HepG2 (cell line): ENCODE measurements around the gene FLT3LG. TPM values are rescaled to one million over a fixed set of nuclear protein-coding genes. Genes with fewer than 3 reads are reported as not detected.

ENCODE experiments used
- ARNT2 ChIP-seq: sonication (generic); formaldehyde crosslinking; IDR thresholded peaks from 2 replicates; pipeline ENCODE4 v1.8.0; 2022; ENCODE audit warnings: mild to moderate bottlenecking, low read depth, missing genetic modification reagents, moderate library complexity
- FOXK2 ChIP-seq: fragments of 450-650 bp; IDR thresholded peaks from 2 replicates; pipeline ENCODE4 v1.6.1; 2016
- GTF3A ChIP-seq: sonication (generic); formaldehyde crosslinking; conservative IDR thresholded peaks from 2 replicates; pipeline ENCODE4 v1.4.0; 2020; ENCODE audit warnings: mild to moderate bottlenecking, missing genetic modification reagents
- MEIS2 ChIP-seq: sonication (generic); formaldehyde crosslinking; IDR thresholded peaks from 2 replicates; pipeline ENCODE4 v1.9.0; 2021; ENCODE audit warnings: mild to moderate bottlenecking, missing genetic modification reagents
- MTA1 ChIP-seq: sonication (generic); formaldehyde crosslinking; IDR thresholded peaks from 2 replicates; pipeline ENCODE4 v1.4.0; 2020; ENCODE audit warnings: missing genetic modification reagents, mild to moderate bottlenecking, borderline replicate concordance
- NR3C1 ChIP-seq: sonication (generic); formaldehyde crosslinking; IDR thresholded peaks from 2 replicates; pipeline ENCODE4 v1.4.0; 2020; ENCODE audit warnings: missing genetic modification reagents
- PTBP1 ChIP-seq: fragments of 200-400 bp; formaldehyde crosslinking; IDR thresholded peaks from 2 replicates; pipeline ENCODE4 v1.6.1; 2018; ENCODE audit warnings: low read length, low read depth; ENCODE audit not compliant: poor library complexity, severe bottlenecking
- RARA ChIP-seq: IDR thresholded peaks from 2 replicates; pipeline ENCODE4 v1.6.1; 2016; ENCODE audit warnings: missing genetic modification reagents, missing compliant biosample characterization
- RCOR2 ChIP-seq: IDR thresholded peaks from 2 replicates; pipeline ENCODE4 v1.6.1; 2016; ENCODE audit warnings: missing biosample characterization, missing genetic modification reagents
- RFXANK ChIP-seq: IDR thresholded peaks from 2 replicates; pipeline ENCODE4 v1.6.1; 2016
- XRCC5 ChIP-seq: fragments of 200-400 bp; formaldehyde crosslinking; optimal IDR thresholded peaks from 2 replicates; pipeline ENCODE3; 2017; ENCODE audit warnings: mild to moderate bottlenecking, low read length
- ZFP36 ChIP-seq: fragments of 150-350 bp; IDR thresholded peaks from 2 replicates; pipeline ENCODE4 v1.6.1; 2018; ENCODE audit warnings: borderline replicate concordance, low read length, low read depth; ENCODE audit not compliant: partially characterized antibody
- ZNF264 ChIP-seq: sonication (generic); formaldehyde crosslinking; IDR thresholded peaks from 2 replicates; pipeline ENCODE4 v1.4.0; 2020; ENCODE audit warnings: missing genetic modification reagents
- ZNF674 ChIP-seq: sonication (generic); formaldehyde crosslinking; IDR thresholded peaks from 2 replicates; pipeline ENCODE4 v1.5.0; 2020; ENCODE audit warnings: low read depth, mild to moderate bottlenecking, missing genetic modification reagents
- ZNF709 ChIP-seq: sonication (generic); formaldehyde crosslinking; IDR thresholded peaks from 2 replicates; pipeline ENCODE4 v1.5.0; 2020; ENCODE audit warnings: mild to moderate bottlenecking, missing genetic modification reagents
- polyA plus RNA-seq, 8 experiments: library from polyadenylated mRNA; depleted of rRNA in 3 of 8; stranded (reverse) in 7 of 8; unstranded in 1 of 8; fragments of >200 nt; fragmentation: Illumina TruSeq in 4 of 8; extraction: Trizol in 4 of 8; gene quantifications; 2 replicates each; pipeline versions ENCODE4 v1.2.1 to v1.2.3, GENCODE V29; 2011 to 2016; ENCODE audit warnings: low read depth in 4 of 8, missing spikeins in 1 of 8, mixed read lengths in 1 of 8; ENCODE audit not compliant: insufficient read depth in 1 of 8
- total RNA-seq, 5 experiments: library from RNA; depleted of rRNA; stranded (reverse); fragments of >200 nt; fragmentation: Illumina TruSeq; extraction: Trizol; gene quantifications; 2 replicates each; pipeline ENCODE4 v1.2.3, GENCODE V29; 2016; ENCODE audit warnings: low read depth in 1 of 5
- TF ChIP-seq, protein P1 (sequence below): IDR thresholded peaks from 2 replicates; pipeline ENCODE4 v1.6.1; 2016; ENCODE audit warnings: mild to moderate bottlenecking
- TF ChIP-seq, protein P2 (sequence below): fragments of 450-650 bp; IDR thresholded peaks from 2 replicates; pipeline ENCODE4 v1.6.1; 2016
- TF ChIP-seq, protein P3 (sequence below): sonication (generic); formaldehyde crosslinking; IDR thresholded peaks from 2 replicates; pipeline ENCODE4 v1.5.0; 2020; ENCODE audit warnings: mild to moderate bottlenecking, missing genetic modification reagents, moderate library complexity
- TF ChIP-seq, protein P4 (sequence below): sonication (generic); formaldehyde crosslinking; IDR thresholded peaks from 2 replicates; pipeline ENCODE4 v1.5.0; 2020; ENCODE audit warnings: missing genetic modification reagents
- TF ChIP-seq, protein P5 (sequence below): IDR thresholded peaks from 2 replicates; pipeline ENCODE4 v1.6.1; 2016

The FLT3LG gene
- total and polyA plus RNA-seq, 2 of the 13 experiments (the other 11 are each of a cell fraction or from before 2014, with no cell fraction given) = 1.5 to 2.6 TPM

DNA sequence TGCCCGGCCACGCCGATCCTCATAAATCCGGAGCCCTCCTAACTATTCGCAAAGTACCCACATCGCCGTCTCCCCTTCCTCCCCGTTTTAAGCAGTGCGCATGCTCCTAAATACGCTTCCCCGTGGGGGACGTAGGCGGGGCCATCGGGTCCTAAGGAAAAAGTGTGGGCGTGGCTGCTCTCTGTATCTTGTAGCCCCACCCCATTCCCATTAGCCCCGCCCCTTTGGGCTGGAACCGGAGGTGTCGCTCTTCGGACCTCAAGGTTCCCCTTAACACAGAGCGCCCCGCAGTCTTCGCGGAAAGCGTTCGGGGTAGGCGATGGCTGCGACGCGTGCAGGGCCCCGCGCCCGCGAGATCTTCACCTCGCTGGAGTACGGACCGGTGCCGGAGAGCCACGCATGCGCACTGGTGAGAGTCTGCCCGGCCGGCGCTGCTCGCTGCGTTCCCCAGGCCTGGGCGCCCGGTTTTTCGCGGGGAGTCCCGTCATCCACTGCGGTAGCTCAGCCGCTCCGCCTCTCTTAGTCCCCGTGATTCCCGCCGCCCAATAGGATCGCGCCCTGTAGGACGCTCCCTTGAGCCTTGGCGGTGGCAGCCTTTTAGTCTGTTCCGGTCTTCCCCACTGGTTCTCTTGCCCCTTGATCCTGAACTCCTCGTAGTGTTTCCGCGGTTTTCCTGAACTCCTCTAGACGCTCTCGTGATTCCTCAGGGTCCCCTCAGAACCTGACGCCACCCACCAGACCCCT, 20.8 kb upstream of the FLT3LG start, which contains the start of gene ALDH16A1 (continued):
- TF ChIP-seq, protein P1, sequence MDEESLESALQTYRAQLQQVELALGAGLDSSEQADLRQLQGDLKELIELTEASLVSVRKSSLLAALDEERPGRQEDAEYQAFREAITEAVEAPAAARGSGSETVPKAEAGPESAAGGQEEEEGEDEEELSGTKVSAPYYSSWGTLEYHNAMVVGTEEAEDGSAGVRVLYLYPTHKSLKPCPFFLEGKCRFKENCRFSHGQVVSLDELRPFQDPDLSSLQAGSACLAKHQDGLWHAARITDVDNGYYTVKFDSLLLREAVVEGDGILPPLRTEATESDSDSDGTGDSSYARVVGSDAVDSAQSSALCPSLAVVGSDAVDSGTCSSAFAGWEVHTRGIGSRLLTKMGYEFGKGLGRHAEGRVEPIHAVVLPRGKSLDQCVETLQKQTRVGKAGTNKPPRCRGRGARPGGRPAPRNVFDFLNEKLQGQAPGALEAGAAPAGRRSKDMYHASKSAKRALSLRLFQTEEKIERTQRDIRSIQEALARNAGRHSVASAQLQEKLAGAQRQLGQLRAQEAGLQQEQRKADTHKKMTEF (CRISPR knock-in tag) = peak; percentile 59
- no peak for TF ChIP-seq ZNF674 (CRISPR knock-in tag)
- TF ChIP-seq, protein P2, sequence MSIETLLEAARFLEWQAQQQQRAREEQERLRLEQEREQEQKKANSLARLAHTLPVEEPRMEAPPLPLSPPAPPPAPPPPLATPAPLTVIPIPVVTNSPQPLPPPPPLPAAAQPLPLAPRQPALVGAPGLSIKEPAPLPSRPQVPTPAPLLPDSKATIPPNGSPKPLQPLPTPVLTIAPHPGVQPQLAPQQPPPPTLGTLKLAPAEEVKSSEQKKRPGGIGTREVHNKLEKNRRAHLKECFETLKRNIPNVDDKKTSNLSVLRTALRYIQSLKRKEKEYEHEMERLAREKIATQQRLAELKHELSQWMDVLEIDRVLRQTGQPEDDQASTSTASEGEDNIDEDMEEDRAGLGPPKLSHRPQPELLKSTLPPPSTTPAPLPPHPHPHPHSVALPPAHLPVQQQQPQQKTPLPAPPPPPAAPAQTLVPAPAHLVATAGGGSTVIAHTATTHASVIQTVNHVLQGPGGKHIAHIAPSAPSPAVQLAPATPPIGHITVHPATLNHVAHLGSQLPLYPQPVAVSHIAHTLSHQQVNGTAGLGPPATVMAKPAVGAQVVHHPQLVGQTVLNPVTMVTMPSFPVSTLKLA = no peak
- TF ChIP-seq, protein P3, sequence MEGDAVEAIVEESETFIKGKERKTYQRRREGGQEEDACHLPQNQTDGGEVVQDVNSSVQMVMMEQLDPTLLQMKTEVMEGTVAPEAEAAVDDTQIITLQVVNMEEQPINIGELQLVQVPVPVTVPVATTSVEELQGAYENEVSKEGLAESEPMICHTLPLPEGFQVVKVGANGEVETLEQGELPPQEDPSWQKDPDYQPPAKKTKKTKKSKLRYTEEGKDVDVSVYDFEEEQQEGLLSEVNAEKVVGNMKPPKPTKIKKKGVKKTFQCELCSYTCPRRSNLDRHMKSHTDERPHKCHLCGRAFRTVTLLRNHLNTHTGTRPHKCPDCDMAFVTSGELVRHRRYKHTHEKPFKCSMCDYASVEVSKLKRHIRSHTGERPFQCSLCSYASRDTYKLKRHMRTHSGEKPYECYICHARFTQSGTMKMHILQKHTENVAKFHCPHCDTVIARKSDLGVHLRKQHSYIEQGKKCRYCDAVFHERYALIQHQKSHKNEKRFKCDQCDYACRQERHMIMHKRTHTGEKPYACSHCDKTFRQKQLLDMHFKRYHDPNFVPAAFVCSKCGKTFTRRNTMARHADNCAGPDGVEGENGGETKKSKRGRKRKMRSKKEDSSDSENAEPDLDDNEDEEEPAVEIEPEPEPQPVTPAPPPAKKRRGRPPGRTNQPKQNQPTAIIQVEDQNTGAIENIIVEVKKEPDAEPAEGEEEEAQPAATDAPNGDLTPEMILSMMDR (CRISPR knock-in tag) = peak; percentile 9
- TF ChIP-seq RCOR2 = peak; percentile 1; the same call in 1 of the 2 replicates
- TF ChIP-seq MEIS2 = no peak
- TF ChIP-seq XRCC5 = peak; percentile 33
- no peak for TF ChIP-seq ZFP36
- no peak for TF ChIP-seq ARNT2
- TF ChIP-seq PTBP1 = no peak
- no peak for TF ChIP-seq RARA (CRISPR knock-in tag)
- TF ChIP-seq GTF3A (CRISPR knock-in tag) = no peak
- TF ChIP-seq, protein P4, sequence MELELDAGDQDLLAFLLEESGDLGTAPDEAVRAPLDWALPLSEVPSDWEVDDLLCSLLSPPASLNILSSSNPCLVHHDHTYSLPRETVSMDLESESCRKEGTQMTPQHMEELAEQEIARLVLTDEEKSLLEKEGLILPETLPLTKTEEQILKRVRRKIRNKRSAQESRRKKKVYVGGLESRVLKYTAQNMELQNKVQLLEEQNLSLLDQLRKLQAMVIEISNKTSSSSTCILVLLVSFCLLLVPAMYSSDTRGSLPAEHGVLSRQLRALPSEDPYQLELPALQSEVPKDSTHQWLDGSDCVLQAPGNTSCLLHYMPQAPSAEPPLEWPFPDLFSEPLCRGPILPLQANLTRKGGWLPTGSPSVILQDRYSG (CRISPR knock-in tag) = no peak
- no peak for TF ChIP-seq MTA1 (CRISPR knock-in tag)
- peak; percentile 41; the same call in 1 of the 2 replicates for TF ChIP-seq ZNF709 (CRISPR knock-in tag)
- TF ChIP-seq FOXK2 = no peak
- TF ChIP-seq ZNF264 = peak; percentile 48; the same call in 1 of the 2 replicates
- TF ChIP-seq, protein P5, sequence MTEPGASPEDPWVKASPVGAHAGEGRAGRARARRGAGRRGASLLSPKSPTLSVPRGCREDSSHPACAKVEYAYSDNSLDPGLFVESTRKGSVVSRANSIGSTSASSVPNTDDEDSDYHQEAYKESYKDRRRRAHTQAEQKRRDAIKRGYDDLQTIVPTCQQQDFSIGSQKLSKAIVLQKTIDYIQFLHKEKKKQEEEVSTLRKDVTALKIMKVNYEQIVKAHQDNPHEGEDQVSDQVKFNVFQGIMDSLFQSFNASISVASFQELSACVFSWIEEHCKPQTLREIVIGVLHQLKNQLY (CRISPR knock-in tag) = 0 out of 2 replicates have a peak, but pooled peaks have one; percentile 28
- no peak for TF ChIP-seq NR3C1
- no peak; the same call in 1 of the 2 replicates for TF ChIP-seq RFXANK (CRISPR knock-in tag)
